ENCODE results near the gene REV3L. TPM values are rescaled to one million over a fixed set of nuclear protein-coding genes. Genes with fewer than 3 reads are reported as not detected.

Gene REV3L
- total and polyA plus RNA-seq, 9 of the 15 experiments (the other 6 are each of a cell fraction or from before 2014, with no cell fraction given): 5.5 to 24.4 (median 14.4) TPM

GRCh38 chr6:111250791-111251354 is 232.1 kb downstream of the REV3L start (continued):
- TF ChIP-seq ZNF318 (IDR thresholded peaks at IDR 0.05; ENCODE audit: borderline replicate concordance in 1 of 2, low read depth in 1 of 2): no peak
- no peak for TF ChIP-seq MCM3 (IDR thresholded peaks at IDR 0.05)
- TF ChIP-seq ZKSCAN3 (CRISPR knock-in tag; IDR thresholded peaks at IDR 0.05): peak; percentile 55; the same call in 1 of the 2 replicates
- no peak for TF ChIP-seq AFF4 (CRISPR knock-in tag; IDR thresholded peaks at IDR 0.05)
- TF ChIP-seq FOXA3 (CRISPR knock-in tag; conservative IDR thresholded peaks at IDR 0.05 in 1 of 2, IDR thresholded peaks at IDR 0.05 in 1 of 2): peak in 1 of 2 experiments; percentile 63; a peak in 2 of 4 replicates
- no peak for TF ChIP-seq NR3C1 (CRISPR knock-in tag; IDR thresholded peaks at IDR 0.05)
- no peak for TF ChIP-seq NR2C1 (IDR thresholded peaks at IDR 0.05)
- TF ChIP-seq NR2C1 (tag; IDR thresholded peaks at IDR 0.05): no peak
- TF ChIP-seq ZNF24 (IDR thresholded peaks at IDR 0.05): 0 out of 2 replicates have a peak, but pooled peaks have one; percentile 29
- no peak for TF ChIP-seq ZNF717 (CRISPR knock-in tag; IDR thresholded peaks at IDR 0.05)
- 0 out of 2 replicates have a peak, but pooled peaks have one; percentile 16 for TF ChIP-seq TRIM28 (IDR thresholded peaks at IDR 0.05)
- 0 out of 2 replicates have a peak, but pooled peaks have one; percentile 10 for TF ChIP-seq CBFA2T2 (conservative IDR thresholded peaks at IDR 0.05)
- 0 out of 2 replicates have a peak, but pooled peaks have one; percentile 22 for TF ChIP-seq ELF1 (tag; IDR thresholded peaks at IDR 0.05)
- peak; percentile 61; the same call in 1 of the 2 replicates for TF ChIP-seq SMAD4 (CRISPR knock-in tag; conservative IDR thresholded peaks at IDR 0.05)
- no peak for TF ChIP-seq BRF2 (IDR thresholded peaks at IDR 0.05; ENCODE audit: borderline replicate concordance, insufficient read depth, insufficient read length)
